ENCODE data around the gene PIP5K1B. TPM values are rescaled to one million over a fixed set of nuclear protein-coding genes. Genes with fewer than 3 reads are reported as not detected.

Gene PIP5K1B
- total RNA-seq, 2 experiments from 2014 or later: 1.5 to 2.3 TPM

GRCh38 chr9:68775003-68775730, 70.1 kb downstream of the PIP5K1B start:
- no peak for DNase-seq
- Mint-ChIP-seq H3K36me3 (ENCODE audit: low read depth) (no peaks in the 10 kb centered on the region), H3K27ac (no peak overlapping the region), H3K4me3 (no peak overlapping the region), H3K9me3 (no peaks in the 10 kb centered on the region), H3K4me1 (no peaks in the 10 kb centered on the region), H3K27me3 (peaks cover 5% of the 10 kb centered on the region)
- ChIA-PET POLR2A (no interaction called here), CTCF (no interaction called here)

GRCh38 chr9:68777070-68777763, 72.2 kb downstream of the PIP5K1B start:
- Mint-ChIP-seq H3K4me3 (no peak overlapping the region), H3K27me3 (peaks cover 5% of the 10 kb centered on the region), H3K4me1 (peaks cover 5% of the 10 kb centered on the region), H3K9me3 (no peaks in the 10 kb centered on the region), H3K36me3 (ENCODE audit: low read depth) (no peaks in the 10 kb centered on the region), H3K27ac (no peak overlapping the region)
- CTCF ChIA-PET: interaction anchor here (0.7 to 1.0 kb wide), 2 partner anchors 15 to 222 kb away, joined by 3 read pairs; no protein-coding TSS in a partner anchor
- no peak for DNase-seq
- POLR2A ChIA-PET: no interaction called here

- Mint-ChIP-seq H3K27ac (no peak overlapping the region), H3K9me3 (no peaks in the 10 kb centered on the region), H3K4me3 (no peak overlapping the region), H3K36me3 (ENCODE audit: low read depth) (no peaks in the 10 kb centered on the region), H3K27me3 (peaks cover 5% of the 10 kb centered on the region), H3K4me1 (peaks cover 5% of the 10 kb centered on the region)
- CTCF ChIA-PET: interaction anchor here (1.0 to 1.5 kb wide), 4 partner anchors 70 to 242 kb away, joined by 3 to 6 read pairs (median 4); no protein-coding TSS in a partner anchor
- no peak for DNase-seq
- POLR2A ChIA-PET: interaction anchor here (1.1 to 2.4 kb wide), 5 partner anchors 38 to 255 kb away, joined by 3 to 7 read pairs (median 4); no protein-coding TSS in a partner anchor
Measured at GRCh38 chr9:68778635-68779034, 73.6 kb downstream of the PIP5K1B start.

GRCh38 chr9:68779558-68780379, 74.7 kb downstream of the PIP5K1B start:
- H3K4me1 Mint-ChIP-seq: peaks cover 5% of the 10 kb centered on the region
- ChIA-PET POLR2A (interaction anchor here (0.6 to 2.4 kb wide), 10 partner anchors 18 to 254 kb away, joined by 3 to 7 read pairs (median 4); no protein-coding TSS in a partner anchor), CTCF (interaction anchor here (0.8 to 1.6 kb wide), 12 partner anchors 9 to 256 kb away, joined by 3 to 7 read pairs (median 3); partner anchors contain the start of gene FXN)
- no peak overlapping the region for H3K27ac Mint-ChIP-seq
- no peak overlapping the region for H3K4me3 Mint-ChIP-seq
- no peaks in the 10 kb centered on the region for H3K9me3 Mint-ChIP-seq
- peaks cover 5% of the 10 kb centered on the region for H3K27me3 Mint-ChIP-seq
- DNase-seq: peak; percentile 94
- no peaks in the 10 kb centered on the region for H3K36me3 Mint-ChIP-seq (ENCODE audit: low read depth)

GRCh38 chr9:68780380-68780712, 75.3 kb downstream of the PIP5K1B start:
- no peak for DNase-seq
- ChIA-PET POLR2A (interaction anchor here (0.6 to 2.4 kb wide), 9 partner anchors 19 to 253 kb away, joined by 3 to 7 read pairs (median 4); no protein-coding TSS in a partner anchor), CTCF (interaction anchor here (0.8 to 1.6 kb wide), 7 partner anchors 16 to 255 kb away, joined by 3 to 7 read pairs (median 3); partner anchors contain the start of gene FXN)
- no peak overlapping the region for H3K4me3 Mint-ChIP-seq
- no peak overlapping the region for H3K27ac Mint-ChIP-seq
- H3K9me3 Mint-ChIP-seq: no peaks in the 10 kb centered on the region
- H3K36me3 Mint-ChIP-seq (ENCODE audit: low read depth): no peaks in the 10 kb centered on the region
- peaks cover 5% of the 10 kb centered on the region for H3K4me1 Mint-ChIP-seq
- H3K27me3 Mint-ChIP-seq: peaks cover under 1% of the 10 kb centered on the region

- Mint-ChIP-seq H3K4me3 (no peak overlapping the region), H3K4me1 (peaks cover 5% of the 10 kb centered on the region), H3K36me3 (ENCODE audit: low read depth) (no peaks in the 10 kb centered on the region), H3K9me3 (no peaks in the 10 kb centered on the region), H3K27me3 (no peaks in the 10 kb centered on the region), H3K27ac (no peak overlapping the region)
- peak; percentile 21 for DNase-seq
- ChIA-PET CTCF (interaction anchor here (1.2 to 1.6 kb wide), 3 partner anchors 194 to 239 kb away, joined by 3 to 6 read pairs (median 3); no protein-coding TSS in a partner anchor), POLR2A (interaction anchor here (2.0 to 2.4 kb wide), 2 partner anchors 19 to 239 kb away, joined by 5 to 7 read pairs; no protein-coding TSS in a partner anchor)
Measured at GRCh38 chr9:68780720-68781119, 75.7 kb downstream of the PIP5K1B start.

- Mint-ChIP-seq H3K36me3 (ENCODE audit: low read depth) (no peaks in the 10 kb centered on the region), H3K4me3 (no peak overlapping the region), H3K27ac (no peak overlapping the region), H3K9me3 (no peaks in the 10 kb centered on the region), H3K27me3 (no peaks in the 10 kb centered on the region), H3K4me1 (peaks cover 7% of the 10 kb centered on the region)
- CTCF ChIA-PET: interaction anchor here (1.2 to 1.3 kb wide), 2 partner anchors 218 to 238 kb away, joined by 3 read pairs; no protein-coding TSS in a partner anchor
- DNase-seq: no peak
- POLR2A ChIA-PET: no interaction called here
Measured at GRCh38 chr9:68781928-68782327, 76.9 kb downstream of the PIP5K1B start.

GRCh38 chr9:68782546-68782945, 77.5 kb downstream of the PIP5K1B start:
- CTCF ChIA-PET: interaction anchor here (1.0 kb wide), 1 partner anchor 12 kb away, joined by 3 read pairs; no protein-coding TSS in a partner anchor
- no peak for DNase-seq
- Mint-ChIP-seq H3K9me3 (no peaks in the 10 kb centered on the region), H3K27ac (no peak overlapping the region), H3K36me3 (ENCODE audit: low read depth) (peaks cover 3% of the 10 kb centered on the region), H3K4me3 (no peak overlapping the region), H3K4me1 (peaks cover 7% of the 10 kb centered on the region), H3K27me3 (no peaks in the 10 kb centered on the region)
- POLR2A ChIA-PET: no interaction called here

GRCh38 chr9:68785965-68786364, 80.9 kb downstream of the PIP5K1B start:
- CTCF ChIA-PET: no interaction called here
- no peak for DNase-seq
- no peak overlapping the region for H3K27ac Mint-ChIP-seq
- H3K36me3 Mint-ChIP-seq (ENCODE audit: low read depth): peaks cover 3% of the 10 kb centered on the region
- H3K4me1 Mint-ChIP-seq: peaks cover 7% of the 10 kb centered on the region
- H3K4me3 Mint-ChIP-seq: no peak overlapping the region
- no peaks in the 10 kb centered on the region for H3K27me3 Mint-ChIP-seq
- POLR2A ChIA-PET: no interaction called here
- no peaks in the 10 kb centered on the region for H3K9me3 Mint-ChIP-seq

GRCh38 chr9:68791169-68791568, 86.1 kb downstream of the PIP5K1B start:
- no peaks in the 10 kb centered on the region for H3K4me1 Mint-ChIP-seq
- peaks cover 3% of the 10 kb centered on the region for H3K36me3 Mint-ChIP-seq (ENCODE audit: low read depth)
- no peaks in the 10 kb centered on the region for H3K27me3 Mint-ChIP-seq
- ChIA-PET CTCF (no interaction called here), POLR2A (no interaction called here)
- DNase-seq: no peak
- H3K27ac Mint-ChIP-seq: no peak overlapping the region
- no peaks in the 10 kb centered on the region for H3K9me3 Mint-ChIP-seq
- H3K4me3 Mint-ChIP-seq: no peak overlapping the region

- Mint-ChIP-seq H3K27ac (no peak overlapping the region), H3K27me3 (peaks cover 7% of the 10 kb centered on the region), H3K4me1 (peaks cover 7% of the 10 kb centered on the region), H3K36me3 (ENCODE audit: low read depth) (no peaks in the 10 kb centered on the region), H3K4me3 (no peak overlapping the region), H3K9me3 (no peaks in the 10 kb centered on the region)
- CTCF ChIA-PET: interaction anchor here (0.8 kb wide), 1 partner anchor 11 kb away, joined by 3 read pairs; no protein-coding TSS in a partner anchor
- no peak for DNase-seq
- POLR2A ChIA-PET: interaction anchor here (1.2 kb wide), 1 partner anchor 9 kb away, joined by 3 read pairs; no protein-coding TSS in a partner anchor
Measured at GRCh38 chr9:68793605-68794343, 88.7 kb downstream of the PIP5K1B start.

- H3K36me3 Mint-ChIP-seq (ENCODE audit: low read depth): no peaks in the 10 kb centered on the region
- no peak overlapping the region for H3K27ac Mint-ChIP-seq
- ChIA-PET POLR2A (interaction anchor here (0.7 kb wide), 1 partner anchor 235 kb away, joined by 3 read pairs; no protein-coding TSS in a partner anchor), CTCF (no interaction called here)
- no peak overlapping the region for H3K4me3 Mint-ChIP-seq
- H3K9me3 Mint-ChIP-seq: no peaks in the 10 kb centered on the region
- peaks cover 7% of the 10 kb centered on the region for H3K27me3 Mint-ChIP-seq
- no peak for DNase-seq
- peaks cover 9% of the 10 kb centered on the region for H3K4me1 Mint-ChIP-seq
Measured at GRCh38 chr9:68794898-68795297, 89.9 kb downstream of the PIP5K1B start.

All from activated CD4-positive, alpha-beta memory T cell treated with anti-CD3 and anti-CD28 coated beads, Interleukin-2, amount 10 ng/mL, durations not matched to agents 7 days and 5 days (primary cell).